VCaP (cell line): ENCODE data around the gene LSAMP.

Experiments used
- H3K27ac ChIP-seq: fragments of 450-650 bp; 2 replicates; pipeline ENCODE4 v1.5.1; 2017
- TF ChIP-seq, protein P1 (sequence below): fragments of 450-650 bp; conservative IDR thresholded peaks from 2 replicates; pipeline ENCODE4 v1.5.1; 2017; ENCODE audit warnings: mild to moderate bottlenecking, moderate library complexity

The LSAMP gene

DNA sequence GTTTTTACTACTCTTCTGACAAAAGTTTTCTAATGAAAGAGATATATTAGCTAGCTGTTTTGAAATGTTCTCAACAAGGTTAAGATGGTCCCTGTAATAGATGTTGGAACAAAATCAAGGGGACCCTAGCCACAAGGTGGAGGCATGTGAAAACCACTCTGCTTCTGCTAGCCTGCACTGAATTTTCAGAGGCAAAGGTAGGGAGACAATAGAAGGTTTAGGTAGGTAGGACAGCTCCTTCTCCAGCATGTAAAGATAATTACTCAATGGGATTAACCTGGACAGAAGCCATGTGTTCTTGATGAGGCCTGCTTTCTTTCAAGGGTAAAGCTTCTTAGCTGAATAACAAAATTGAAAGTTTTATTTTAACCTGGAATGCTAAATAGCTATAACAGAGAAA lies 333.5 kb downstream of the LSAMP start:
- TF ChIP-seq, protein P1, sequence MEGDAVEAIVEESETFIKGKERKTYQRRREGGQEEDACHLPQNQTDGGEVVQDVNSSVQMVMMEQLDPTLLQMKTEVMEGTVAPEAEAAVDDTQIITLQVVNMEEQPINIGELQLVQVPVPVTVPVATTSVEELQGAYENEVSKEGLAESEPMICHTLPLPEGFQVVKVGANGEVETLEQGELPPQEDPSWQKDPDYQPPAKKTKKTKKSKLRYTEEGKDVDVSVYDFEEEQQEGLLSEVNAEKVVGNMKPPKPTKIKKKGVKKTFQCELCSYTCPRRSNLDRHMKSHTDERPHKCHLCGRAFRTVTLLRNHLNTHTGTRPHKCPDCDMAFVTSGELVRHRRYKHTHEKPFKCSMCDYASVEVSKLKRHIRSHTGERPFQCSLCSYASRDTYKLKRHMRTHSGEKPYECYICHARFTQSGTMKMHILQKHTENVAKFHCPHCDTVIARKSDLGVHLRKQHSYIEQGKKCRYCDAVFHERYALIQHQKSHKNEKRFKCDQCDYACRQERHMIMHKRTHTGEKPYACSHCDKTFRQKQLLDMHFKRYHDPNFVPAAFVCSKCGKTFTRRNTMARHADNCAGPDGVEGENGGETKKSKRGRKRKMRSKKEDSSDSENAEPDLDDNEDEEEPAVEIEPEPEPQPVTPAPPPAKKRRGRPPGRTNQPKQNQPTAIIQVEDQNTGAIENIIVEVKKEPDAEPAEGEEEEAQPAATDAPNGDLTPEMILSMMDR, result no peak
- no peak overlapping the region for H3K27ac ChIP-seq

DNA sequence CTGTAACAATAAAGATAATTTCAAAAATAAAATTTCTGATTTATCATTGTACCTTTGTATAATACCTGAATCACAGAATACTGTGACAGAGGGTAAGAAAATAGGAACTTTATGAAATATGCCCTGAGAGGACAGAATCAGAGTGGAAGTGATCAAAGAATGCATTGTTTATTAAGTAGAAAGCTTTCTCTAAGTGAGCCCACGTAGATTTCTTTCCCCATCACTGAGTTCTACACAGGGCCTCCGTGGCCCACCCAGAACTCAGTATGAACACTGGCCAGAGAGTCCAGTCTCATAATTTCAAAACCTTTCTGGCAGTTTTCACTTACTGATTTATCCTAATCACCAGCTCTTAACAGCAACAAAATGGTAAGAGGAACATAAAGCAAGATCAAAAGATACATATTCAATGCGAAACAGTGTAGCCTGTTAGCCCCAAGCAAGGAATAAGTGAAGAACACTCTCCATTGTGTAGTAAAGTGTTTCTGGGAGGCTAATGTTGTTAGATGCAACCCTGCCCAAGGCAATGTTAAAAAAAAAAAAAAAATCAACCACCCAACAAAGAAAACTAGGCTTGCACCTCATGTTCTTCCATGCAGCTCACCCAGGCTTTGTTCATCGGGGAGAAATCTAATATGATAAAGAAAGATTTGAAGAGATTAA lies 341.3 kb downstream of the LSAMP start:
- no peak overlapping the region for H3K27ac ChIP-seq
- TF ChIP-seq, protein P1, result no peak

DNA sequence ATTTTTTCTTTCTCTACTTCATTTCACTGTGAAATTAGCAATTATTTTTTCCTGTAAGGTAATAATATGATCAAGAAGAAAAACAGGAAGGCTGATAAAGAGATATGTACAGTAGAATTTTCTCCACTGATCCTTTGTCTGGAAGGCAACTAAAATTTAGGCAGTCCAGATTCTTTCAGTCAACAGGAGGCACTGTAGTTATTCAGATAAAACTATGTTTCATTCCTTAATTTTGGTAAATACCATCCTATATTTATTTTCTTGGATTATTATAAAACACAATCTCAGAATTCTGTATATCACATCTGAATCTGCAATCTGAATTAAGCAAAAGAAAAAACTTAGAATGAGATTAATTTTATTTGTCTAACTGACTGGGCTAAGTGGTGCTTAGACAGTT lies 343.2 kb downstream of the LSAMP start:
- TF ChIP-seq, protein P1, result peak; percentile 32; the same call in 1 of the 2 replicates

DNA sequence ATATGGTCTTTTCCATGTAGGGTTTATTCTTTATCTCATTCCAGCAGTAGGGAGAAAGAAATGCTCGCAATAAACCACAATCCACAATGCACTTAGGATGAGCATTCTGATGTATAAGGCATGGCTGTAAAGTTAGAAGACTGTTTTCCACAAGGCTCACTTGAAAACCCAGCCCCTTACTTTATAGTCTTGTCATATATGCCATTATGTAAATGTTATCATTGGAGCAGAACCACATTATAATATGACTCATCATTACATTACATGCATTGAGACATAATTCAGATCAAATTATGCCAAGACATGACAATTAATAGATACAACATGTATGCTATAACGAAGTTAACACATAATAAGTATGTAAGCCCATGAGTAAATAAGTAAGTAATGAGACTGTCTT lies 348.1 kb downstream of the LSAMP start:
- H3K27ac ChIP-seq, result no peak overlapping the region
- TF ChIP-seq, protein P1, result no peak

More for the DNA sequence above, 343.2 kb downstream of the LSAMP start:
- no peak overlapping the region for H3K27ac ChIP-seq

DNA sequence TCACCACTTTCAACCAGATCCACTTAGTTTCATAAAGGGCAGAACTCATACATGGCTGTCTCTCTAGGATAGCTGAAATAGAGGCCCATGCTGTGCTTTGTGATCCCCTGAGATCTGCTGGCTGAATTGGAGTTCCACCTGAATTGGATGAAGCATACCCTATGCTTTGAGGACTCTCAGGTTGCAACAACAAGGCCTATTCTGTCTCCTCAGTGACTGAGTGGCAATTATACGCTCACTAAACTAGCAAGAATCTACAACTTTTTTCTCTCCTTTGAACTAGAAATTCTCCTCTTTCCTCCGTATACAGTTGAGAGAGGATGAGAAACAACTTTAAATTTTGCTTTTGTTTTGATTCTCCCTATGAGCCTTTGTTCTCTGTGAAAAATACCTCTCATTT lies 348.7 kb downstream of the LSAMP start:
- no peak overlapping the region for H3K27ac ChIP-seq
- TF ChIP-seq, protein P1, result no peak

DNA sequence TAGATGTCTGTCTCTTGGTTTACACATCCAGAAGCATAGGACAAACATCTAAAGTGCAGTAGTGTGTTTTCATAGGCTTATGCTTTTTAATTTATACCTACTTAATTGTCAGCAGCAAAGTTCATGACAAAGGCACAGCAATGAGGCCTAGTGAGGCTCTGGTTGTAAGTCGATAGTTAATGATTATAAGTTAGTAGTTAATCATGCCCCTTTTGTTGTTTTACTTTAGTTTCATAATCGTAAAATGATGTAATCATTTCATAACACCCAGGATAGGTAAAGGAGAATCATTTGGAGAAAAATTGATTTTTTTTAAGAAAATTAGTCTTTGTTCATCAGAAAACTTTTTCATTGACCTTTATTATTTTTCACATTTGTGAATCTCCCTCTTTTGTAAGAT lies 351.9 kb downstream of the LSAMP start:
- H3K27ac ChIP-seq, result no peak overlapping the region
- TF ChIP-seq, protein P1, result no peak

DNA sequence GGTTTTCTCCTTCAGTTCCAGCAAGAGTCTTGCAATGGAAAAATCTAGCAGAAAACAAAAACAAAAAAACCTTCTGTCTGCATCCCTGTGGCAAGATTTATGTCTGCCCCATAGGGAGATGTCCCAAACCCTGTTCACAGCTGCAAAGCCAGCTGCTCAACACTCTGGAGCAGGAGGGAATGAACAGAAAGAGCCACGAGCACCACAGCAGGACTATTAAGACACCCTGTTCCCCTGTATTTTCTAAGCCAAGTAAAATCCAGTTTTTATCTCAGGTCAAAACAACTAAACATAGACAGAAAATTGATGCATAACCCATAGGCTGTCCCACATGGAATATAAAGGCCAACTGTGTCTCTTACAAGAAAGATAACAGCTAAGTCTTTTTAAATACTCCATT lies 357.9 kb downstream of the LSAMP start:
- H3K27ac ChIP-seq, result no peak overlapping the region
- TF ChIP-seq, protein P1, result no peak
